Thoracic aorta (tissue), 2 donors: Measurements from ENCODE around the gene NPTX2. TPM values are rescaled to one million over a fixed set of nuclear protein-coding genes. Genes with fewer than 3 reads are reported as not detected.

Experiments
- ATAC-seq: fragments of 150-250 bp; one replicate; pipeline ENCODE4 v1.8.0; 2017; ENCODE audit warnings: low read depth; ENCODE audit not compliant: insufficient number of reproducible peaks, low FRiP score
- DNase-seq: peaks from one replicate; pipeline ENCODE4 v3.0.0-alpha.2; 2020; ENCODE audit warnings: low spot score
- H3K27ac ChIP-seq, 2 donors: fragments of 200-600 bp; sonication (generic); 1 replicate in 1 of 2; 2 replicates in 1 of 2; pipeline ENCODE4 v1.5.1; 2016; ENCODE audit warnings: mild to moderate bottlenecking in 2 of 2, moderate library complexity in 2 of 2
- H3K27me3 ChIP-seq: fragments of 200-600 bp; sonication (generic); replicated peaks from 2 replicates; pipeline ENCODE4 v1.6.0; 2016; ENCODE audit warnings: mild to moderate bottlenecking; ENCODE audit not compliant: insufficient read depth
- H3K36me3 ChIP-seq: fragments of 200-600 bp; sonication (generic); one replicate; pipeline ENCODE4 v1.5.1; 2016
- H3K4me1 ChIP-seq, 2 donors: fragments of 200-600 bp; sonication (generic); 1 replicate in 1 of 2; 2 replicates in 1 of 2; pipeline versions ENCODE4 v1.5.1 to v1.6.0; 2016; ENCODE audit warnings: low read depth in 2 of 2, mild to moderate bottlenecking in 1 of 2; ENCODE audit not compliant: control insufficient read depth in 1 of 2
- H3K4me3 ChIP-seq: fragments of 200-600 bp; sonication (generic); 2 replicates; pipeline ENCODE4 v1.5.1; 2016; ENCODE audit warnings: mild to moderate bottlenecking
- H3K9me3 ChIP-seq: fragments of 200-600 bp; sonication (generic); 2 replicates; pipeline ENCODE4 v1.5.1; 2016
- total RNA-seq, 2 donors: library from RNA; depleted of rRNA; stranded (reverse); fragments of >200 nt; gene quantifications; one replicate each; pipeline versions ENCODE4 v1.1.0 to v1.2.3, GENCODE V29; 2016
- TF ChIP-seq, protein P1 (sequence below): fragments of 200-600 bp; sonication (generic); IDR thresholded peaks from one replicate; pipeline ENCODE4 v1.5.1; 2019; ENCODE audit warnings: antibody characterized with exemption

Gene NPTX2
- total RNA-seq, 2 donors from 2014 or later = 55.7 to 99.9 TPM

DNA sequence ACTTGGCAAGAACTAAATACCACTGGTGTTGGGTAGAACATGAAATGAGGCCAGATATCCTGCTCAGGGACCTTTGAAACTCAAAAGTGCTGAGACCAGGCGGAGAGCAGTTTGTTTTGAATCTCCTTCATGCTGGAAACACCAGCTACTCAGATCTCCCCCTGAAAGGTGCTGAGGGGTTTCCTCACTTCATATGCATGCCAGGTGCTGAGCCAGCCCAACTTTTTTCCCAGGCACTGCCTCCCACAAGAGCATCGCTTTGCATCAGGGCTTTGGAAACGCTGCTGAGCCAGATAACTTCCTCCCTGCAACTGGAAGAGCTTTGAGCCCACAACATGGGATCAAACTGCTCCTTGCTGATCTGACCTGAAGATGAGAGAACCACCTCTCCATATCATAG, 13.7 kb downstream of the NPTX2 start:
- no peak for DNase-seq
- no peak overlapping the region for H3K27ac ChIP-seq
- H3K36me3 ChIP-seq = no peaks in the 10 kb centered on the region
- H3K4me1 ChIP-seq = no peaks in the 10 kb centered on the region
- ATAC-seq = no peak
- no peaks in the 10 kb centered on the region for H3K27me3 ChIP-seq
- H3K9me3 ChIP-seq = no peaks in the 10 kb centered on the region
- no peak overlapping the region for H3K4me3 ChIP-seq
- TF ChIP-seq, protein P1, sequence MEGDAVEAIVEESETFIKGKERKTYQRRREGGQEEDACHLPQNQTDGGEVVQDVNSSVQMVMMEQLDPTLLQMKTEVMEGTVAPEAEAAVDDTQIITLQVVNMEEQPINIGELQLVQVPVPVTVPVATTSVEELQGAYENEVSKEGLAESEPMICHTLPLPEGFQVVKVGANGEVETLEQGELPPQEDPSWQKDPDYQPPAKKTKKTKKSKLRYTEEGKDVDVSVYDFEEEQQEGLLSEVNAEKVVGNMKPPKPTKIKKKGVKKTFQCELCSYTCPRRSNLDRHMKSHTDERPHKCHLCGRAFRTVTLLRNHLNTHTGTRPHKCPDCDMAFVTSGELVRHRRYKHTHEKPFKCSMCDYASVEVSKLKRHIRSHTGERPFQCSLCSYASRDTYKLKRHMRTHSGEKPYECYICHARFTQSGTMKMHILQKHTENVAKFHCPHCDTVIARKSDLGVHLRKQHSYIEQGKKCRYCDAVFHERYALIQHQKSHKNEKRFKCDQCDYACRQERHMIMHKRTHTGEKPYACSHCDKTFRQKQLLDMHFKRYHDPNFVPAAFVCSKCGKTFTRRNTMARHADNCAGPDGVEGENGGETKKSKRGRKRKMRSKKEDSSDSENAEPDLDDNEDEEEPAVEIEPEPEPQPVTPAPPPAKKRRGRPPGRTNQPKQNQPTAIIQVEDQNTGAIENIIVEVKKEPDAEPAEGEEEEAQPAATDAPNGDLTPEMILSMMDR = no peak

DNA sequence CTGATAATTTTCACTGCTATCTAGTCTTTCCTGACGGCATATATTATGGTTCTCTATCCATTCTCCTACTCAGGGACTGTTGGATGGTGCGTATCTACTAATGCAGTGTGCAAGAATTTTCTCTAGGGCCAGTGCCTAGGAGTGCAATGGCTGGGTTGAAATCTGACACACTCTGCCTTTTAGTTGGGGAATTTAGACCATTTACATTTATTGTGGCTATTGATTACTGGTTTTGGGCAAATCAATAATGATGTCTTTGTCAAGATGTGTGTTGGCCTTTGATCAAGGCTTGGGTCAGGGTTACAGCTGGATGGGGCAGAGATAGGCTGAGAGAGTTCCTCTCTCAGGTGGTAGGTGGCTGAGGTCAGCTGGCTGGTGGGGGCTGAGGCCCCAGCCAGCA, 21.8 kb downstream of the NPTX2 start:
- TF ChIP-seq, protein P1 = no peak
- ATAC-seq = no peak
- H3K36me3 ChIP-seq = no peaks in the 10 kb centered on the region
- no peaks in the 10 kb centered on the region for H3K4me1 ChIP-seq
- H3K4me3 ChIP-seq = no peak overlapping the region
- no peak overlapping the region for H3K27ac ChIP-seq
- H3K9me3 ChIP-seq = peaks cover 3% of the 10 kb centered on the region
- no peaks in the 10 kb centered on the region for H3K27me3 ChIP-seq
- no peak for DNase-seq

DNA sequence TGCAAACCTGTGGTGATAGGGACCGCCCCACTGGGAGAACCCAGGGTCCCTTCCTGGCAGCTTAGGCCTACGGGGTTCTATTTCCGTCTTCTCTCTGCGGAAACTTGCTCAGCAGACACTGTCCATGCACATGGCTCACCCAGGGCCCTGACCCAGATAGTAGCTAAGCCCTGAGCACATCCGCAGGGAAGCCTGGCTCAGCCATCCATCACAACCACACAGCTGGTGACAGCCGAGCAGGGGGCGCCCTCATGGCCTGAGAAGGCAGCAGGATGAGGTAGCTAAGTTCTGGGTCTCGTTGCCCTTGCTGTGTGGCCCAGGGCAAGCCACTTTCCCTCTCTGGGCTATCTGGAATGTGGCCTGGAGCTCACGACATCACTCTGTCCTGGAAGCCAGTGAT, 23.3 kb downstream of the NPTX2 start:
- no peak for ATAC-seq
- Histone ChIP-seq H3K4me1 (no peaks in the 10 kb centered on the region), H3K9me3 (peaks cover 3% of the 10 kb centered on the region), H3K27me3 (no peaks in the 10 kb centered on the region), H3K4me3 (no peak overlapping the region), H3K27ac (no peak overlapping the region), H3K36me3 (no peaks in the 10 kb centered on the region)
- DNase-seq = no peak
- TF ChIP-seq, protein P1 = no peak

DNA sequence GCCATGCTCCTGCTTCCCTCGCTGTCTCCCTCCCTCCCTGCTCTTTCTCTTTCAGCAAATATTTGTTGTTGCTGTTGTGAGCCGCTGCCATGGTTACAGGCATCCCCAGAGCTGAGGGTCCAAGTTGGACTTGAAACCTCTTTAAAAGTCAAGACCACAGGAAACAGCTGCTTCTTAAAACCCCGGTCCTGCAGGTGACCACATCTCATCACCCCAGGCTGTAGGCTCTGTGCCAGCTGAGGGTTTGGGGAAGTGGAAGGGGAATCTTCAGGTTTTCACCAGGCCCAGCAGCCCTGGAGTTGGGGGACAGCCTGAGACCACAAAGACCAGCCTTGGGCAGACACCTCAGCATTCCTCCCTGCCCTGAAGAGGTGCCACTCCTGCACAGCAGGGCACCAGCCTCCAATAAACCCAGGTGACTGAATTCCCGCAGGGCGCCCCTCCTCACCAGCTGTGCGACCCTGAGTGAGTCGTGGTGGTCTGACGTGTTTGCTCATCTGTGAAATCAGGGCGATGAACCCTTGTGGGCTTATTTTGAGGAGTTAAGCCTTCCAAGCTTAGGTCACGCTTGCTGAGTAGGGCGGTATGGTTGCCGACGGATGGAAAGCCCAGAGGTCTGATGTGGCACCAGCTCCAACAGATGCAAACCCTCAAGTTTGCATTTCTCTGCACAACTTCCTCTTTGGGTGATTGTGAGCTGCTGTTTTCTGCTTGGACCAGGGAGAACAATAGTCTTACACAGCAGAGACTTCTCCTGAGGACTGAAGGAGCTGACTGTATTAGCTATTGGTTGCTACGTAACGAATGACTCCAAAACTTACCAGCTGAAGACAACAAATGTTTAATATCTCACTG, 24.8 kb downstream of the NPTX2 start:
- DNase-seq (no peak), ATAC-seq (no peak)
- no peaks in the 10 kb centered on the region for H3K27me3 ChIP-seq
- TF ChIP-seq, protein P1 = no peak
- H3K4me1 ChIP-seq = no peaks in the 10 kb centered on the region
- H3K9me3 ChIP-seq = peaks cover 3% of the 10 kb centered on the region
- H3K36me3 ChIP-seq = no peaks in the 10 kb centered on the region
- no peak overlapping the region for H3K4me3 ChIP-seq
- H3K27ac ChIP-seq = no peak overlapping the region

DNA sequence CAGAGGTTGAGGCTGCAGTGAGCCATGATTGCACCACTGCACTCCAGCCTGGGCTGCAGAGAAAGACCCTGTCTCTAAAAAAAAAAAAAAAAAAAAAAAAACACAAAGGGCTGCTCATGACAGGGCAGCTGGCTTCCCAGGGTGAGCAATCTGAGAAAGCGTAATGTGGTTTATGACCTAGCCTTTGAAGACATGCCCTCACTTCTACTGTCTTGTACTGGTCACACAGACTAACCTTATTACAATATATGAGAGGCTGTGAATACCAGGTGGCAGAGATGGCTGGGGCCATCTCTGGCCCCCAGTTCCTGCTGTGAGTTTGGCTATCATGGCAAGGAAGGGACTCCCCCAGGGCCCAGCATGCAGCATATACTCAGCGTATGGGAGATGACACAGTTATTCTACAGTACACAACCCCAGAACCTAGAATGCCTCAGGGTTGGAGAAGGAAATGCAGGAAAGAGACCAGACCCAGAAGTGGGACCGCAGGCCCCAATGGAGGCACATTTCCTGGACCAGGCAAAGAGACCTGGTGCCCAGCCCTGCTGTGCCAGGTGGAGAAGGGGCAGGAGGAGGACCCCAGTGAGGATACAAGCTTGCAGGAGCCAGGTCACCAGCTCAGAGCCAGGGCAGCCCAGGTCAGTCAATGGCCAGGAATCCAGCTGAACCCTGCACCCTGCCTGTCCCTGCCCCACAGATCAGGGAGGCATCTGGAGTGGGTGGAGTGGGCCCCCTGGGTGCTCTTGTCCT, 26.3 kb downstream of the NPTX2 start:
- H3K27me3 ChIP-seq = no peaks in the 10 kb centered on the region
- H3K4me3 ChIP-seq = no peak overlapping the region
- H3K27ac ChIP-seq = no peak overlapping the region
- TF ChIP-seq, protein P1 = no peak
- ATAC-seq (no peak), DNase-seq (no peak)
- no peaks in the 10 kb centered on the region for H3K4me1 ChIP-seq
- no peaks in the 10 kb centered on the region for H3K36me3 ChIP-seq
- peaks cover 3% of the 10 kb centered on the region for H3K9me3 ChIP-seq
